ENCODE data around the gene RRAGC.

The RRAGC gene

DNA sequence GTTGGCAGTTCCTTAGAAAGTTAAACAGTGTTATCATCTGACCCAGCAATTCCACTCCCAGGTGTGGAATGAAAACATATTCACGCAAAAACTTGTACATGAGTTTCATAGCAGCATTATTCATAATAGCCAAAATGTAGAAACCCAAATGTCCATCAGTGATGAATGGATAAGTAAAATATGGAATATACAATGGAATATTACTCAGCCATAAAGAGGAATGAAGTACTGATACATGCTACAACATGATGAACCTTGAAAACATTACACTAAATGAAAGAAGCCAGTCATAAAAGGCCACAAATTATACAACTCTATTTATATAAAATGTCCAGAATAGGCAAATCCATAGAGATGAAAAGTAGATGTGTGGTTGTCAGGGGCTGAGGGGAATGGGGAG, 53.5 kb downstream of the RRAGC start:
- H3K4me3 ChIP-seq (ENCODE audit: low read depth, low read length), result no peak overlapping the region
- no peak for DNase-seq (ENCODE audit: low read depth)
- TF ChIP-seq, protein P1, sequence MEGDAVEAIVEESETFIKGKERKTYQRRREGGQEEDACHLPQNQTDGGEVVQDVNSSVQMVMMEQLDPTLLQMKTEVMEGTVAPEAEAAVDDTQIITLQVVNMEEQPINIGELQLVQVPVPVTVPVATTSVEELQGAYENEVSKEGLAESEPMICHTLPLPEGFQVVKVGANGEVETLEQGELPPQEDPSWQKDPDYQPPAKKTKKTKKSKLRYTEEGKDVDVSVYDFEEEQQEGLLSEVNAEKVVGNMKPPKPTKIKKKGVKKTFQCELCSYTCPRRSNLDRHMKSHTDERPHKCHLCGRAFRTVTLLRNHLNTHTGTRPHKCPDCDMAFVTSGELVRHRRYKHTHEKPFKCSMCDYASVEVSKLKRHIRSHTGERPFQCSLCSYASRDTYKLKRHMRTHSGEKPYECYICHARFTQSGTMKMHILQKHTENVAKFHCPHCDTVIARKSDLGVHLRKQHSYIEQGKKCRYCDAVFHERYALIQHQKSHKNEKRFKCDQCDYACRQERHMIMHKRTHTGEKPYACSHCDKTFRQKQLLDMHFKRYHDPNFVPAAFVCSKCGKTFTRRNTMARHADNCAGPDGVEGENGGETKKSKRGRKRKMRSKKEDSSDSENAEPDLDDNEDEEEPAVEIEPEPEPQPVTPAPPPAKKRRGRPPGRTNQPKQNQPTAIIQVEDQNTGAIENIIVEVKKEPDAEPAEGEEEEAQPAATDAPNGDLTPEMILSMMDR (IDR thresholded peaks at IDR 0.05; ENCODE audit: low read depth, low read length, missing control alignments), result no peak

DNA sequence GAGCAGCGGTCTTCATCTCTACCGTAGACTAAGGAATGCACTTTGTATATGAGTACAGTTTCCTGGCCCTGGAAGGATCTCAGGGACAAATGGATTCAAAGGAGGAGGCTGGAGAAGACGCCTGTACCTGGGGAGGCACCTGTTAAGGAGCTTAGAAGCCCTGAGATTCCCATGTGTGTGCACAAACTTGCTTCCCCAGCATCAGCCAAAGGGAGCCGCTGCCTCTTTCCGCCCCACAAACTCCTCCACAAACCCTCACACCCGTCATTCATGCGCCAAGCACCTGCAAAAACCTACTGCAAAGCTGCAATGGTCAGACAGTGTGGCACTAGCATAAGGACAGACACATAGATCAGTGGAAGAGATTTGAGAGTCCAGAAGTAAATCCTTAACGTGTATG, 54.5 kb downstream of the RRAGC start:
- H3K4me3 ChIP-seq (ENCODE audit: low read depth, low read length), result no peak overlapping the region
- TF ChIP-seq, protein P1 (IDR thresholded peaks at IDR 0.05; ENCODE audit: low read depth, low read length, missing control alignments), result no peak
- no peak for DNase-seq (ENCODE audit: low read depth)

DNA sequence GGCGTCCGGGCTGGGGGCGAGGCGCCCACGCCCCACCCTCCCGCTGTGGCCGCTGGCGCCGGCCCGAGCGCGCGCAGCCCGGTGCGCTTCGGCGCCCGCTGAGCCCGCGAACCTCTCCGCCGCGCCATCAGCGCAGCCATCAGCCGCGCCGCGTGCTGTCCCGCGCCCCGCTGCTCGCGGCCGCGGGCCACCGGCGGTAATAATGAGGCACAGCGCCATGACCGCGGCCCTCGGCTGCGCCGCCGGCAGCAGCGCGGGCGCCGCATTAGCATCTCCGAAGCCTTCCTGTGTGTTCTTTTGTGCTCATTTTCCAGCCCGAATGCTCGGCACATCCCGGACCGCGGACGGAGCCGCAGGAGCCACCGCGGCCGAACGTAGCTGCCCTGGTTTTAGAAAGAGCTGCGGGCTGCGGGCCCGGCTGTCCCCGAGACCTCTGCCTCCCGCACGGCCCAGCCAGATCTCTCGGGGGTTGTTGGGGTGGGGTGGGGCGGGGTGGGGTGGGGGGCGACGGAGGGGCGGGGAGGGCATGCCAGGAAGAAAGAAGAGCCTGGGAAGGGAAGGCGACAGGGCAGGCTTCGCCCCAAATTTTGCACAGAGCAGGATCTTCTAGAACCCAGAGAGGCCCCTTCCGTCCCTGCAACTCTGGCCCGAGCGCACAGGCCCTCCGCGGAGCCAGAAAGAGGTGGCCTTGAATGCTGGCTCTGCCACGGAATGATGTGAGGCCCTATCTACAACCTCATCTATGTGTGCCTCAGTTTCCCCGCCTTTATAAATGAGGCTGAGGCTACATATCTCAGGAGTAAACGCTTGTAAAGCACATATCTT, 55.3 kb downstream of the RRAGC start:
- no peak for DNase-seq (ENCODE audit: low read depth)
- peak overlapping the region; percentile 17; the same call in 1 of the 2 replicates for H3K4me3 ChIP-seq (ENCODE audit: low read depth, low read length)
- TF ChIP-seq, protein P1 (IDR thresholded peaks at IDR 0.05; ENCODE audit: low read depth, low read length, missing control alignments), result no peak

DNA sequence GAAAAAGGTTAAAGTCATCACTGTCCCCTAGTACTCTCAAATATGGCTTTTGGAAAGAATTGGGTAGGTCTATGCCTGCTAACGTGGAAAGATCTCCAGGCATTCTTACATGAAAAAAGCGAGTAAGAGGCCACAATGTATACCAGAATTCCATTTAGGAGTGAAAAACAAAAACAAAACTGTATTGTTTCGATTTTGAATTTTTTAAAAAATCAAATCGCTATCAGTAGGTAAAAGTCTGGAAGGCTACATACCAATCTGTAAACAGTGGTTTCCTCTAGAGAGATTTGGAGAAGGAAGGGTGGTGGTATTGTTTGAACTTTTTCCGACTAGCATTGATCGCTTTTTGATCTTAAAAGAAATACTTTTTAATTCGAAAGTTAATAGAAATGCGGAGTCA, 55.9 kb downstream of the RRAGC start:
- DNase-seq (ENCODE audit: low read depth), result no peak
- H3K4me3 ChIP-seq (ENCODE audit: low read depth, low read length), result no peak overlapping the region
- TF ChIP-seq, protein P1 (IDR thresholded peaks at IDR 0.05; ENCODE audit: low read depth, low read length, missing control alignments), result no peak

DNA sequence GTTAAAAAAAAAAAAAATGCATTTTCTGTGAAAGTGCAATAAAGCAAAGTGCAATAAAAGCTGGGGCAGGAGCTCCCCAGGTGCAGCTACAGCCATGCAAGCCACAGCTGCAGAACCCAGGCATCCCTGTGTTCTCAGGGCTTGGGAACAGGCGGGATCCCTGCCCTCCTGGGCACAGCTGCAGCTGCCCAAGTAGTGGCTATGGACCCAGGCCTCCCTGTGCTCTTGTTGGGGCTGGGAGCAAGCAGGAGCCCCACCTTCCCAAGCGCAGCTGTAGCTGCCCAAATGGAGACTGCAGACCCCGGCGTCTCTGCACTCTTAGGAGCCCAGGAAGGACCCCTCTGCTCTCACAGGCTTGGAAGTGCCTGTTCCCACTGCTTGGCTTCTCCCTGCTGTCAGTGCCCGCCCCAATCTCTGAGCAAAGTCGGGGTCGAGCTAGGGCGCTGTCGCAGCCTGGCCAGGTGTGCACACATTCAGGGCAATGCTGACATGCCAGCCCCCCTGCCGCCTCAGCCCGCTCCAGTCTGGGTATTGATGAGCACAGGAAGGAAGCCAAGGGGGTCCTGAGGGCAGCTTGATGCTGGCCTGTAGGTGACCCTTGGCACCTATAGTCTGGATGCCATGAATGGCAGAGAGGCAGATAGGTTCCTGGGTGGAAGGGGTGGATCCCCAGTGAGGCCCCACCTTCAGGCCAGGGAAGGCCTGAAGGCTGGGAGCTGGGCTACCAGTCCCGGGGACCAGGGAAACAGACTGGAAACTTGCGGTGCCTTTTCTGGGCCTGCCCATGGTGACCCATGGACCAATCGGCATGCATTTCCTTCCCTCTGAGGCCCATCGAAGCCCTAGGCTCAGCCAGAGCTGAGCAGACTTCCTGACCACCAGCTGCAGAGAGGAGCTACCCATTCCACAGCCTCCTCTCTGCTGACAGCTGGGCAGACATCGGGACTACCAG, 58.6 kb downstream of the RRAGC start:
- TF ChIP-seq, protein P1 (IDR thresholded peaks at IDR 0.05; ENCODE audit: low read depth, low read length, missing control alignments), result no peak
- DNase-seq (ENCODE audit: low read depth), result no peak
- H3K4me3 ChIP-seq (ENCODE audit: low read depth, low read length), result no peak overlapping the region

DNA sequence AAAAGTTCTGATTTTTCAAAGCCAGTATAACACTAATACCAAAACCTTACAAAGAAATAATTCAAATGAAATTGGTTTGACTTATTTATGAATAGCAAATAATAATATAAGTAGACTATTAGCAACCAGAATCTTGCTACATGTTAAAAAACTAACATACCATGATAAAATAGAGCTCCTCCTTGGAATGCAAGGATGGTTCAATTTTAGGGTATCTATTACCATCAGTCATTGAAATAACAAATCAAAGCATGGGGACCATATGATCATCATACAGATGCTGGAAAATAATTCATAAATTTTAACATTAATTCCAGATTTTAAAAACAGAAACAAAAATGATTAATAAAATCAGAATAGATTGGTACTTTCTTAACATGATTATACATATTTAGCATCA, 66.3 kb downstream of the RRAGC start:
- TF ChIP-seq, protein P1 (IDR thresholded peaks at IDR 0.05; ENCODE audit: low read depth, low read length, missing control alignments), result no peak
- DNase-seq (ENCODE audit: low read depth), result no peak
- H3K4me3 ChIP-seq (ENCODE audit: low read depth, low read length), result no peak overlapping the region
